NCI-H2029 treated with DMSO at 0.1 percent for 48 hours (cell line): Measurements from ENCODE around the gene GRM4.

Experiments
- DNase-seq: peaks from one replicate; lab custom pipeline; 2025; lab: John Stamatoyannopoulos, UW

The GRM4 gene

DNA sequence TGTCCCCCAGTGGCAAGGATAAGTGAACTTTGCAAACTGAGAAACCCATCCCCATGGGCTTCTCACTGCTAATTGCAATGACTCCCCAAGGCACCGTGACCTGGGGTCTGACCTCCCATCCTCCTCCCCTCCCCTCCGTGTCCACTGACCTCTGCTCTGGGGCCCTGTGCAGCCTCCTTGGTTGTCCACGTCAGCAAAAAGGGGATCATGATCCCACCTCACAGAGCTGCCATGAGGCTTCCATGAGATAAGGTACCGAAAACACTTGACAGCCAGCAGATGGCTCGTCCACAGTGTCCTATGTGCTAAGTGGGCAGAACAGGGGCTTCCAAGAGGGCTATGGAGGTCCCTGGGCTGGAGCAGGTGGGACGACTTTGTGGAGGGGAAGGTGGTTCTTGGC is 104.5 kb downstream of the GRM4 start:
- no peak for DNase-seq

DNA sequence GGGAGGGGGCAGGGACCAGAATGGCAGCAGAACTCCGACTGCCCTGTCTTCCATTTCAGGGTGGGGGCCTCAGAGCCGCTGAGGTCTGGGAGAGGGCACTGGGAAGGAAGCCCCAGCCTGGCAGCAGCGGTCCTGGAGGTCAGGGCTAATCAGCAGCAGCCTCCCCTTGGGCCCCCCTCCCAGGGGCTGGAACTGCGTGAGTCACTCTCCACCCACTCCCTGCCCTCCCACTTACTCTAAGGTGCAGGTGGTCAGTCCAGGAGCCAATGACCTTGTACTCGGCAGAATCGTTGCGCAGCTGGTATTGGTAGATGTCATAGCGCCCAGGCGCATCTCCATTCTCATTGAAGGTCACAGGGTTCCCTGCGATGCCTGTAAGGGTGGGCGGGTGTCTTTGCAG is 105.9 kb downstream of the GRM4 start:
- no peak for DNase-seq

DNA sequence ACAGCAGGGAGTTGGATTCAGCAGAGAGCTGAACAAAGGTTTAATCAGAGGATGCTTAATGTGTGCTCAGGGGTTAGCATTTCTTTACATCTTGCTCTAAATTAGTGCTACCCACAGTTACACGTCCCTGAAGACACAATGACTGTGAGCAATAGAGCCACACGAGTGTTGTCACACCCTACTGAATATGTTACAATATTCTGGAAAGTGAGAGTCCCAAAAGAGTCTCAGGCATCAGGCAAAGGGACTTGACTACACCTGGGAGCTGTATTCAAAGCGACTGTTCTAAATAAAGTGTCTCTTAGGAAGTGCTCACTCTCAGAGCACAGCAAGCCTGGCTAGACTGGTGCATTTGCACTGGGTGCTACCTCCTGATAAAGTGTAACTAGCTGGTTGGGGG is 108.7 kb downstream of the GRM4 start:
- DNase-seq, result no peak

DNA sequence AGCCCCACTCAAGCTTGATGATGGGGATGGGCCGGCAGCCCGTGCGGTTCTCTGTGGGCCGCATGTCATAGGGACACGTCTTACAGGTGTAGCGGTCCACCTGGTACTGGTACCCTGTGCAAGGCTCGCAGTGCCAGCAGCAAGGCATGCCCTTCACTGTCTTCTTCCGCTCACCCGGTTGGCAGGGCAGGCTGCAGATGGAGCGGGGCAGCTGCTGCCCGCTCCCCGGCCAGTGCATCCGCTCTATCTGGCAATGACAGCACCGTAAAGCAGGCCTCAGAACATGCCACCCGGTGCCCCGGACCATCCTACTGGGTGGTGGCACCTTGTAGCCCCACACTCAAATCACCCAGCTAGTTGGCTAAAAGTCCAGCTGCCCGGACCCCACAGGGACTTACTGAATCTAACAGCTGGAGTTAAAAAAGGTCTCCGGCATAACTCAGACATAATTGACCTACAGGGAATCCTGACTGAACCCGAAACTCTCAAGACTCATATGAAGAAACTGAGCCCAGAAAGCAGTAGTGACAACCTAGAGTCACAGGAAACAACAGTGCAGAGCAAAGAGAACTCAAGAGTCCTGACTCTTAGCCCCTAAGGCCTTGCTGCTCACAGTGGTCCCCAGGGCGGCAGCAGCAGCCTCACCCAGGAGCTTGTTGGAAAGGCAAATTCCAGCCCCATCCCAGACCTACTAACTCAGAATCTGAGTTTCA is 109.4 kb downstream of the GRM4 start:
- no peak for DNase-seq

DNA sequence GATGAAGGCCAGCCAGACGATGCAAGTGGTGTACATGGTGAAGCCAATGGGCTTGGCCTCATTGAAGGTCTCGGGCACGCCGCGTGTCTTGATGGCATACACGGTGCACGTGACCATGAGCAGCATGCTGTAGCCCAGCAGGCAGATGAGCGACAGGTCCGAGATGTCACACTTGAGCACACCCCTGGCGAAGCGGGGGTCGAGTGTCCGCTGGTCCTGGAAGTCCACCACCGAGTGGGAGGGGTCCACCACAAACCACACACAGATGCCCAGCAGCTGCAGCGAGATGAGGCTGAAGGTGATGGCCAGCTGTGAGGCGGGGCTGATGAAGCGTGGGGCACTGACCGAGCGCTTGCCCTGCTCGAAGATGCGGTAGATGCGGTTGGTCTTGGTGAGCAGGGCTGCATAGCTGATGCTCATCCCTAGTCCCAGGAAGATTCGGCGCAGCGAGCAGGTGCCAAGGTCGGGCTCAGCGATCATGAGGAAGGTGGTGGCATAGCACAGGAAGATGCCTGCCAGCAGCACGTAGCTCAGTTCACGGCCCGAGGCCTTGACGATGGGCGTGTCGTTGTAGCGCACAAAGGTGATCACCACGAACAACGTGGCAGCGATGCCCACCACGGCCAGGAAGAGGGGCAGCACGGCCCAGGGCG is 110.1 kb downstream of the GRM4 start:
- no peak for DNase-seq

DNA sequence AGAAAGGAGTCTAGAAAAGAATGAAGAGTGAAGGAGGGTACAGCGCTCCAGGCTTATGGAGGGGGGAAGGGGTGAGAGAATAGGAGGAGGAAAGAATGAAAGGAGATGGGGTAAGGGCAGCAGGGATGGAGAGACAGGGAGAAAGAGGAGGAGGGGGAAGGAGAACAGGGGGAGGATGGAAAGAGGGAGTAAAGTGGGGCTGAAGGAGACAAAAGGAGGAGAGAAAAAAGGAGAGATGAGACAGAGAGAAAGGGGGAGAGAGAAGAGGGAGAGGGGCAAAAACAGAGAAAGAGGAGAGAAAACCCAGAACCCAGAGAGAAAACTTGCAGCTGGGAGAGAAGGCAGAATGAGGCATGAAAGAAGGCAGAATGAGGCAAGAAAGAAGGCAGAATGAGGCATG is 110.7 kb downstream of the GRM4 start:
- DNase-seq, result no peak

DNA sequence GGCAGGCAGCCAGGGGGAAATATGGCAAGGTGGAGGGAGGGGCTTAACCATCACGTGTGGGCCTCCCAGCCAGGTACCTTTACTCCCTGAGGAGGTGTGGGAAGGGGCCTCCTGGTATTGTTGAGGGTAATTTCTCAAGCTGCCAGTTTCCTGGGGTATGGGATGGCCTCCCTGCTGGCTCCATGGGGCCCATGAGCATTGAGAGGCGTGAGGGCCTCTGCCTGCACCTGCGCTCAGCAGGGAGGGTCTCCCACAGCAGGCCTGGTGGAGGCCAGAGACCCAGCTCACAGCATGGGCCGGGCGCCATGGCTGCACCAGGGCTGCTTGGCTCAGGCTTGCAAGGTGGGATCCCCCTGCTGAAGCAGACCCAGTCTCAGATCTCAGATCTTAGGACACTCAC is 113.0 kb downstream of the GRM4 start:
- DNase-seq, result no peak

DNA sequence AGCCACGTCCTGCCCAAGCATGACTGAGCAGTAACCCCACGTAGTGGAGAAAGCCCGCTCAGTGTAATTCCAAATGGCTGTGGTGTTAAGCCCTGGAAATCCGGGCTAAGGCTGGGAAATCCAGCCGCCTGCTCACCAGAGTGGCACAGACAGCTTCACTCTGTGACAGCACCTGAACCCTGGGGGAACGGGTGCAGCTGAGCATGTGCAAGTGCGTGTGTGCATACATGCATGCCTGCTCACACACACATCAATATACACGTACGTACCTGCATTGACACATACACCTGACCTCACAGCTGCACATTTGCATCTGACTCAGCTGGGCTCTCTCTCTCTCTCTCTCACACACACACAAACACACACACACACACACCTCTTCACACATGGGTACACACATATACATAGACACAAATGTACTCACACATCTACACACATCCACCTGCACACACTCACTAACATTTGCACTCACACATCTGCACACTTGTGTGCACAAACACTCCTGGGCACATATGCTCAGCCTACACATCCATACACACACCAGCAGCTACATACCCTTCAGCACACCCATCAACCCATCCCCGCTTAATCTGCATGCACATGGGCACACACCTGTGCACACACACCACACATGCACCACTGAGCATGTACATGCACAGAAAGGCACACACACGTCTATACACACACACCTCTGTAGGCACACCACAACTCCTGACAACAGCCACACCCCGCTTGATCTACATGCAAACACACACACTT is 114.1 kb downstream of the GRM4 start:
- no peak for DNase-seq

DNA sequence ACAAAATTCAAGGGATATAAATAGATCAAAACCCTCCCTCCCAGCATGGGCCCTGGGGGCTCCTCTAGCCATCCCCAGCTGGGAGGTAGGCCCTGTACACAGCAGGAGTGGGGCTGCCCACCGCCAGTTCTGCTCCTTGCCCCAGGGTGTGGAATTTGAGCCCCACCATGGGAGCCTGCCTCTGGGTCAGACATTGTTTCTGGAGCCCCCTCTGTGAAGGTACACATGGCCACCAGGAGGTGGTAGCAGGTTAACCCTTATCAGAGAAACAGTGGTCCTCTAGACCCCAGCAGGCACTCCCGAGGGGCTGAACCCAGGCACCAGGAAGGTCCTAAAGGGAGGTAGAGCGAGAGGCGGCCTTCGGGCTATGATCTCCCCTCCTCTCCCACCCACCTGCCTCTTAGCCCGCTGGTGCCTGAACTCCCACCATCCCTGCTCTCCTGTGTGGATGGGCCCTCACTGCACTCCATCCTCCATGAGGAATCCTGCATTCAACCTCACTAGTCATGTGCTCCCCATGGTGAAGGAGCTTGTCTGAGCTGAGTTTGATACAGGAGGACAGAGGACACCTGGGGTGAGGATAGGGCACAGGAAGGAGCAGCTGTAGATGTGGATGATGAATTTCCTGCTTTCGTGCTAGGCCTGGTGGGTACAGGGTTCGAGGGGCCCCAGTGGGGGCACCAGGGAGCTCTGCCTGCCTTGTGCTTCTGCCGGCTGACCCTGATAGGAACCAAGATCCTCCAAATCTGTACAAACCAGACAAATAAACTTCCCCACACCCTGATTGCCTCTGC is 114.9 kb downstream of the GRM4 start:
- DNase-seq, result no peak

DNA sequence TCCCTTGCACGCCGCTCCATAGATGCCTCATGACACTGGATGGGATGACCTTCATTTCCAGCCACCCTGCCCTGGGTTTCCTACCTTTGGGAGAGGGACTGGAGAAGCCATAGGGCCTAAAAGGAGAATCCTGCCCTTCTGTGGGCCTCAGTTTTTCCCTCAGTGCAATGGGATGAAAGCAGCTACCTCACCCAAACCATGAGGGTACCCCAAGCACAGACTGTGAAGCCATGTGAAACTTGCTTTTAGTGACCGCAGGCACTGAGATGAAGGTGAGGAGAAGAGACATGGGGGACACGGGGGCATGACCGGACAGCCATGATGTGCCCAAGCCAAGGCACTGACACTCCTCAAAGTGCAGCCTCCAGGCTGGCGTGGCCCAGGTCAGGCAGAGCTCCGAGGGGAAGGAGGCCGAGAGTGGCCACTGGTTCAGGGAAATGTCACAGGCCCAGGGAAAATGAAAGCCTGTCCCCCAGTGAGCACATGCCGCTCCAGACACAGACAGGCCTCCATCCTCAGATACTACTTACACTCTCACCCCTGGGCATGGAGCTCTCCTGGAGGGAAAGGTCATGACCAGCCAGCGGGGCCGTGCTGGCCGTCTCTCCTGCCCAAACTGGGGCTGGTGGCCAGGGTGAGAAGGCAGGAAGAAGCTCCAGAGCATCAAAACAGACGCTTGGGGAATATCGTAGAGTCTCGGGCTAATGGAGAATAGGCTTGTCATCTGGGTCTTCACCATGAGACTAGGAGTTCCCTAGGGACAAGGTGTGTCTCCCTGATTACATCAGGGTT is 116.2 kb downstream of the GRM4 start:
- no peak for DNase-seq

DNA sequence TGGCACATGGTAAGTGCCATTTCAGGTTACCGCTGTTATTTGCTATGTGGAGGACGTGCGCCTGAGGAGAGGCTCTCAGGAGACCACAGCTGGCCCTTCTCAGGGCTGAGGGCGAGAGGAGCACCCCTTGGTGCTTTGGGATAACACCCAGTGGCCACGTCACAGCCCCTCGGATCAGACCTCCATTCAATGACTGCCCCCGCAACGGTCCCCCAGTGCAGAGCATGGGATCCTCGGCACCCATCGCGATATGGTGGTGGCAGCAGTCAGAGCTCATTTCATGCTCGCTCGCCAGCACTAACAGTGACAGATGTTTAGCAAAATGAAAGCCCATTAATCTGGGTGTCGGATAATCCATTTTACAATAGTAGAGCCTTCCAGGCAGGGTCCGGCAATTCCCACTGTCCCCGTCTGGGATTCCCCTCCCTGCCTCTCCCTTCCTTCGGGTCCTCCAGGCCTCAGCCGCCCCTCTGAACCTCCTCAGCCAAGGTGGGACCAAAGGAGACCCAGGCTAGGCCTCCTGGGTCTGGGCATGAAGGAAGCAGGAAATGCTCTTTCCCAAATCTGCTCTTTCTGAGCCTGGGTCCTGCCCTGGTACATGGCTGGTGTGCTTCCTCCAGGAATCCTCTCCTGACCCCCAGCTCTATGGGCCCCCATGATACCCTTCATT is 117.1 kb downstream of the GRM4 start:
- no peak for DNase-seq

DNA sequence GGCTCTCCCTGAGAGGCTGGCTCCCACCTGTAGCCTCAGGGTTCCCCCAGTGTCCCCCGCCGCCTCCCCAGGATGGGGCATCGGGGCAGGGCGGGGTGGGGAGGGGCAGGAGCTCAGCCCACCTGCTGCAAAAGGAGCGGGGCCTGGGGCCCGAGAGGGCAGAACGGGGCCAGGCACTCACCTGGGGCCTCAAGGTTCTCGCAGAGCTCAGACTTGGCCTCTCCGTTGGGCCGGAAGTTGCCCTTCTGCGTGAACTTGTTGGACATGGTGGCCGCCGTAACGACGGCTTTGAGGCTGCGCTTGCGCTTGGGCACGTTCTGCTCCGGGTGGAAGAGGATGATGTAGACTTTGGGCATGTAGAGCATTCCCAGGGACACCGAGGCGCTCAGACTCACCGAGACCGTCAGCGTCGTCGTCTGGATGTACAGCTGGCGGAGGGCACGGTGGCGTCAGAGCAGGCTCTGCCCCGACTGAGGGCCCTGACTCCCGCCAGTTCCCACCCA is 117.9 kb downstream of the GRM4 start:
- no peak for DNase-seq

DNA sequence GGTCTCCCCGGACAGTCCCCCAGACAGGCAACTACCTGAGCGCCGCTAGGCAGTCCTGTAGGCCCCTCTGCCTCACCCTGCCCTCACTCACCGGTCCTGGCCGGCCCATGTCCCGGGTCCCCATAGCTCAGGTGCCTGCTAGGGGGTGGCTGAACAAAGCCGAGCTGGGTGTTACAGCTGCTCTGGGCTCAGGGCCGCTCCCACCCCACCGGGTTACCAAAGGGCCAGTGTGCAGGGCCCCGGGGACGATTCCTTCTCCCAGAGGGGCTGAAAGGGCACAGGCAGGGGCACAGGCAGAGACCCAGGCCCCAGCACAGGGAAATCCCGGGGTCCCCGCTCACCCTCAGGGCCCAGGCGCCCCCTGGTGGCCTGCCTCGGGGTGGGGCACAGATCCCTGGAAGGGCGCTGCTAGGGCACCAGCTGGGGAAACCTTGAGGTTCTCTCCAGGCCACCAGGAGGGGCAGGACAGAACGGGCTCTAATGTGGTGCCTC is 118.4 kb downstream of the GRM4 start:
- peak; percentile 2 for DNase-seq

DNA sequence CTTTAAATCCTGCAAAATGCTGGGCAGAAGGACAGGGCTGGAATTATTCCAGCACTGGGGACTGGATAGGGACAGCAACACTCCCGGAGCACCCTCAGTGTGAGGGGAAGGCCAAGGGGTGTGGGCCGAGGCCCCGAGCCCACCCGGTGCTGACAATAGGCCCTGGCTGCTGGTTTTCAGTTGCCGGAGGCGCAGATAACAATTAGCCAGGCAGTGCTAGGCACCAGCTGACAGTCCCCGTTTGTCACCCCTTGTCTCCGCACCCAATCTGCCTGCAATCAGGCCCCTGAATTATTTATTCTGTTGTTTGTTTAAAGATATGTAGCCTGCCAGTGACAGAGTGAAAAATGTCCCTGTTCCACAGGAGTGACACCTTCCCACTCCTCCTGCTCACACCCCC is 120.0 kb downstream of the GRM4 start:
- no peak for DNase-seq

DNA sequence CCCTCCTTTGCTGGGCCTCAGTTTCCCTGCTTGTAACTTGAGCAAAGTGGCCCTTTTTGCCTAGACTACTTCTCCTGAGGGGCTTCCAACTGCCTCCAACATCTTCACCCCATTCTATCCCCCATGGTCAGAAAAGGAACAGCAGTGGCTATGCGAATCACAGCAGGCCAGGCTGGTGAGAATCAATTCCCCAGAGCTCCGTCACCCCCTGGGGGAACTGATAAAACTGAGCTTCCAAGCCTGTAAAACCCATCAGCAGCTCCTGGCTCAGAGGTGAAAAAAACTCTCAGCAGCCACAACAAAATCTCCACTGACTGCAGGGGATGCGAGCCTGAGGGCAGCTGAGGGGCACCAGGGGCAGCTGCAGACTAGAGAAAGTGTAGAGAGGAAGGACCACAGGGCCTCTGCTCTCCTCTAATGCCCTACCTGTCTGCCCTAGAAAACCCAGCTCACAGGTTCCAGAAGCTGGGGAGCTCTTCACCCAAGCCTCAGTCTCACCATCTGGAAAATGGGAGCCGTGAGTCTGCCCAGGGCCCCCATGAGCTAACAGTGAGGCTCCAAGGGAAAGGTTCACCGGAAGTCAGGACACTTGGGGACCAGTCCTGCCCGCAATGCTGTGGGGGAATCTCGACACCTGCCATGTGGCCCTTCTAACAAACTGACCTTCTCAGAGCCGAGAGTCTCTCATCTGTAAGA is 120.6 kb downstream of the GRM4 start:
- DNase-seq, result no peak

DNA sequence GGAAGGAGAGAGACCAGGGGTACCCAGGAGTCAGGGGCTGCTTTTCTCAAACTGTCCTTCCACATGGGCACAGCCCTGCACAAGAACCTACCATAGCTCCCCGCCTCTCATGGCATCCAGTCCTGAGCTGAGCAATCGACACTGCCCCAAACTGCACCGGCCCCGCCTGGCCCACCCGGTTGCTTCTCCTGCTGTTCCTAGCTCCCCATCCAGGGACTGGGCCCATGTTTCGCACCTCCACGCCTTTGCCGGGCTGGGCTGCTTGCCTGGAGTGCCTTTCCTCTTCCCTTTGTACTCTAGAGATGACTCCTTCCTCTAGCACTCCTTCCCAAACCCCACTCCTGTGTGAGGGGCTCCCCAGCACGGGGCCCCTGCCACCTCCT is 123.0 kb downstream of the GRM4 start:
- DNase-seq, result no peak

DNA sequence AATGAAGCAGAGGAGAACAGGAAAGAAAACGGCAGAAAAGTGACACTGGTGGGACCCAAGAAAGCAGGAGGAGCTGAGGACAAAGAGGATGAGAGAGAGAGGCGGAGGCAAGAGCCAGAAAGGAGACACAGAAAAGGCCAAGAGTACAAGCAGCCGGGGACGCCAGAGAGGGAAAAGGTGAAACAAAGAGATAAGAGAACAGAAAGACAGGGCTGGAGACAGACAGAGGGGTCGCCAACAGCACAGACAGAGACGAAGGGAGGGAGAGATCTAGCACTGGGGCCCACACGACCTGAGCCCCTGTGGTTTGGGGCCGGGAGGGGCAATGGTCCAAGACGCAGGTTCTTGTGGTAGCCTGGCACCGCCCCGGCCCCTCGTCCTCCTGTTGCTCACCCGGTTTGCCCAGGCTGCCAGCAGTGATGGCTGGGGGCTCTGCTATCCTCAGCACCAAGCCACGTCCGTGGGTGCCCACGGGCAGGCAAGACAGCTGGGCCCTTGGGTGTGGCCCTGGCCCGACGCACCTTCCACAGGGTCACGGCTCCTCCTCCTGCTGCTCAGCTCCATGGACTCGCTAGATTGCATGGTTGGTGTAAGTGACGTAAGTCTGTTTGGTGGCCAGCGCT is 123.5 kb downstream of the GRM4 start:
- no peak for DNase-seq

DNA sequence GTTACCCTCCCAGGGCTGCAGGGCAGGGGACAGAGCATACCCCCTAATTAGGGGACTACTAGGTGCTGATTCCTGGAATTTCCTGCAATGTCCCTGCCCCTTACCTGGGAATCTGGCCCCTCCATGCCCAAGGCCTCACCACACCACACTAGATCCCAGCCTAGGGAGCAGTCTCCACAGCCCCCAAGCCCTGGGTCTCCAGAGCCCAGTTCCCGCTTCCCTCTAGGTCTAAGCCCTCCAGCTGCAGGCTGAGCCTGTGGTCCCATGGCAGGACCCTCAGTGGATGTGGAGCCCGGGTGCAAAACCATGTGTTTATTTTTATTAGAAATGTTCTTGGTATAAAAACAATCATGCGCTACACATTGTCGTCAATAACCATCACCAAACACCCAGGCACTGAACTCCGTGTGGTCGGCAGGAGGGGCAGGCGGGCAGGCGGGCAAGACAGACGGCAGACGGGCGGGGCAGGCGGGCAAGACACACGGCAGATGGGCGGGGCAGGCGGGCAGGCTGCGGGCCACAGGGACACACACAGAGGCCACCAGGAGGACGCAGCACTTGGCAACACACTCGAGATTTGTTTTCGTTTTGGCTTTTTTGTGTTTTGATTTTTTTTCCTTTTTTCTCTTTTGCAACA is 124.2 kb downstream of the GRM4 start:
- no peak for DNase-seq
